GM12892 (cell line): ENCODE measurements around the gene ITGB2.
"Not testable (repeated sequence)": the region's sequence is repeated elsewhere in the genome, so short reads cannot be mapped to it uniquely, and the experiment has no call there.

ENCODE experiments used
- DNase-seq: peaks from one replicate; pipeline ENCODE4 v3.0.0; 2011; ENCODE audit not compliant: insufficient read length
- FAIRE-seq: peaks from 2 replicates; lab custom pipeline; 2011; peaks lifted over from hg19 to GRCh38; lab: Jason Lieb, UNC
- POLR2A ChIP-seq: IDR thresholded peaks from 2 replicates; pipeline ENCODE4 v1.6.1; 2011; ENCODE audit warnings: low read depth, low read length, control low read depth
- POLR2AphosphoS5 ChIP-seq: IDR thresholded peaks from 2 replicates; pipeline ENCODE4 v1.6.1; 2011; ENCODE audit warnings: low read depth, low read length, control low read depth
- TAF1 ChIP-seq: IDR thresholded peaks from 2 replicates; pipeline ENCODE4 v1.6.1; 2011; ENCODE audit warnings: low read depth, mild to moderate bottlenecking, control low read depth, low read length, borderline replicate concordance

Gene ITGB2

DNA sequence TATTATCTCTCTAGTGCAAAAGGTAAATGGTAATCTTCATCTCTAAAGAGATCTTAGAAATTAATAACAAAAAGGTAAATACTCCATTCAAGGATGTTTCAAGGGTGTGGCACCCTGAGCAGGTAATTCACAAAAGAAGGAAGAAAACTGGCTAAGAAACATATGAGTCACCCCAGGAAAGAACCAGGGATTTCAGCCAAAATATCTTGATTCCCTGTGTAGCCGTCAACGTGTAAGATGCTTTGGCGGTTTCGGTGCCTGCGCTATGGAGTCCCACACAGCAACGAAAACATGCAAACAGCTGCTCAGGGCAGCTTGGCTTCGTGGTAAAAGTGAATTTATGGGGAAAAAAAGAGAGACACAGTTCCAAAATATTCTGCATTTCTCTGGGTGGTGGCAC lies 3.7 kb downstream of the ITGB2 start:
- DNase-seq (no peak), FAIRE-seq (no peak)
- no peak for TF ChIP-seq POLR2AphosphoS5
- no peak for TF ChIP-seq POLR2A
- TF ChIP-seq TAF1, result no peak

DNA sequence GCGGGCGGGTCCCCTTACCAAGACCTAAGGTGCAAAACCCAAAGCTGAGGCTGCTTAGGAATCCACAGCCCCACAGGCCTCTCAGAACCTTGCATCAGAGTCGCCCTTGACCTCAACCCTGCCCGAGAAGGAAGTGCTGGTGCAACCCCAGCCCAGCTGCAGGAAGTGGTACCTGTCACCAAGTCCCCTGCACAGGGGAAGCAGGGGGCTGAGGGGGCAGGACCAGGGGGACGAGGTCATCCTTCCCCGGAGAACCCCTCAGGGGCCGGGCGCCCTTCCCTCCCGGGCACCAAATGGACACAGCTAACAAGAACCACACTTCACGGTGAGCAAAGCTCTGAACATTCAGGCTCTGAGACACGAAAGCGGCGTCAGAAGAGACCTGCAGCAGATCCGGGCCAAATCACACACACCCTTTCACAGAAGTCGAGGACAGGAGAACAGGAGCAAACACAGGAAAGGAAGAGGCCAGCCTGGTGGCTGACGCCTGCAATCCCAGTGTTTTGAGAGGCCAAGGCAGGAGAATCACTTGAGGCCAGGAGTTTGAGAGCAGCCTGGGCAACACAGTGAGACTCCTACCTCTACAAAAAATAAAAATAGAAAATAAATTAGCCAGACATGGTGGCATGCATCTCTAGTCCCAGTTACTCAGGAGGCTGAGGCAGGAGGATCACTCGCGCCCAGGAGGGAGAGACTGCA lies 6.4 kb downstream of the ITGB2 start:
- peak; percentile 96 for FAIRE-seq
- TF ChIP-seq TAF1 (no peak), POLR2AphosphoS5 (no peak), POLR2A (no peak)
- DNase-seq, result peak; percentile 75

DNA sequence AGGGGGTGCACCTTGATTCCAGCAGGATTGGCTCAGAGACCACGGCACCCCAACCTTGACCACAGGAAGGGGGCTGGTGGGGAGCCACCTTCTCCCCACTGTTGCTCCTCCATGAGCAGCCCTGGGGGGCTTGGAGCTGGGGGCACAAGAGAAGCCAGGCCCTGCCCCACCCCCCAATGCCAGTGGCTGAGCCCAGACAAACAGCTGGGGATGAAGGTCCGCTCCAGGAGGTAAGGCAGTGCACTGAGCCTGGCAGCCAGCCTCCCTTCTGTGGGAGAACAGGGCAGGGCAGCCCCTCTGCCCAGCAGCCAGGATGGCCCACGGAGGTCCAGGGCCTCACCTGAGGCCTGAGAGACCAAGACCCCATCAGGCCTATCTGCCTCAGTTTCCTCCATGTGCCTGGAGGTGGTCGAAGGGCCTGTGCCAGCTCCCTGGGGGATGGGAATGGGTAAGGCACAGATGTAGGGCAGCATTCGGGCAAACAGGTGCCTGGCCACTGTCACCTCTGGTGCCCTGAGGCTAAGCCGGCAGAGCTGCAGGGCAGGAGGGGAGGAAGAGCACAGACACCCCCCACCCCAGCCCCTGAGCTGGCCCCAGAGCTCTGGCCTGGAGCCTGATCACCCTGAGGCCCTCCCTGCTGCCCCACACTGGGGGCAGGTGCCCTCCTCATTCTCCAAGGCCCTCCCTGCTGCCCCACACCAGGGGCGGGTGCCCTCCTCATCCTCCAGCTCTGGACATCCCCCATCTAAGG lies 7.1 kb downstream of the ITGB2 start:
- FAIRE-seq, result no peak
- no peak for TF ChIP-seq POLR2A
- TF ChIP-seq TAF1, result no peak
- no peak for TF ChIP-seq POLR2AphosphoS5
- DNase-seq, result no peak

DNA sequence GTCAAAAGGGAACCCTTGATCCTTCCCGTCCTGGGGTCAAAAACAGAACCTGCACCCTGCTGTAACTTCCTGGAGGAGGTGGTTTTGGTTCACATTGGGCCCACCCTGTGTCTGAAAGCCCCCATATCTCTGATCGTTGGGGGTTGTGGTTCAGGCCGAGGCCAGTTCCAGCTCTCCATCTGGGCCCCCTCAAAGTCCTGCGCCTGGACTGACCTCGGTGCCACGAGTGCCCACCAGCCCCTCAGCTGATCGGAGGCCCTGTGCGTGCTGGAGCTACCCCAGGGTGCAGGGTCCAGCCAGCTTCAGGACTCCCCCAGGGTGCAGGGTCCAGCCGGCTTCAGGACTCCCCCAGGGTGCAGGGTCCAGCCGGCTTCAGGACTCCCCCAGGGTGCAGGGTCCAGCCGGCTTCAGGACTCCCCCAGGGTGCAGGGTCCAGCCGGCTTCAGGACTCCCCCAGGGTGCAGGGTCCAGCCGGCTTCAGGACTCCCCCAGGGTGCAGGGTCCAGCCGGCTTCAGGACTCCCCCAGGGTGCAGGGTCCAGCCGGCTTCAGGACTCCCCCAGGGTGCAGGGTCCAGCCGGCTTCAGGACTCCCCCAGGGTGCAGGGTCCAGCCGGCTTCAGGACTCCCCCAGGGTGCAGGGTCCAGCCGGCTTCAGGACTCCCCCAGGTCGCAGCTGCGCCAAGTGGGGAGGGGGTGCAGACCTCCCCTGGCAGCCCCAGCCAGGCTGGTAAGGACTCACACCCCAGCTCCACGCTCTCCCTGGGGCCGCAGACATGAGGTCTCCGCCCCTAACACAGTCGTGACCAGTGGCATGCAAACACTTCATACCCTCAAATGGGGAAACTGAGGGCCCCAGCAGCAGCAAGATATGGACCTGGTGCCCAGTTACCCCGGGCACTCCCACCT lies 7.9 kb downstream of the ITGB2 start:
- not testable (repeated sequence) for DNase-seq, FAIRE-seq

DNA sequence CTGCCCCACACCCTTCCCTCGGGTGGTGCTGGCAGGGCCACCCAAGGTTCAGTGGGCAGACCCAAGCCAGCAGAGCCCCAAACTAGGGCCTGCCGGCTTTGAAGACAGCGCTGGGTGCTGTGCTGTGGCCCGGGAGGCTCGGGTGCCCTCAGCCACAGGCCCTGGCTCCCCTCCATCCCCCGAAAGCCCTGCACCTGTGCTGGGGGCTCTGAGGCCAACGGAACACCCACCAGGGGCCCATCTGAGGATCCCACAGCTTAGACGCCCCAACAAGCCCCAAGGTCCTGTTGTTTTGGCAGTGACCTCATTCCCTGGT lies 8.6 kb downstream of the ITGB2 start:
- FAIRE-seq (no peak), DNase-seq (no peak)
- TF ChIP-seq POLR2A, result no peak
- TF ChIP-seq TAF1, result no peak
- no peak for TF ChIP-seq POLR2AphosphoS5

DNA sequence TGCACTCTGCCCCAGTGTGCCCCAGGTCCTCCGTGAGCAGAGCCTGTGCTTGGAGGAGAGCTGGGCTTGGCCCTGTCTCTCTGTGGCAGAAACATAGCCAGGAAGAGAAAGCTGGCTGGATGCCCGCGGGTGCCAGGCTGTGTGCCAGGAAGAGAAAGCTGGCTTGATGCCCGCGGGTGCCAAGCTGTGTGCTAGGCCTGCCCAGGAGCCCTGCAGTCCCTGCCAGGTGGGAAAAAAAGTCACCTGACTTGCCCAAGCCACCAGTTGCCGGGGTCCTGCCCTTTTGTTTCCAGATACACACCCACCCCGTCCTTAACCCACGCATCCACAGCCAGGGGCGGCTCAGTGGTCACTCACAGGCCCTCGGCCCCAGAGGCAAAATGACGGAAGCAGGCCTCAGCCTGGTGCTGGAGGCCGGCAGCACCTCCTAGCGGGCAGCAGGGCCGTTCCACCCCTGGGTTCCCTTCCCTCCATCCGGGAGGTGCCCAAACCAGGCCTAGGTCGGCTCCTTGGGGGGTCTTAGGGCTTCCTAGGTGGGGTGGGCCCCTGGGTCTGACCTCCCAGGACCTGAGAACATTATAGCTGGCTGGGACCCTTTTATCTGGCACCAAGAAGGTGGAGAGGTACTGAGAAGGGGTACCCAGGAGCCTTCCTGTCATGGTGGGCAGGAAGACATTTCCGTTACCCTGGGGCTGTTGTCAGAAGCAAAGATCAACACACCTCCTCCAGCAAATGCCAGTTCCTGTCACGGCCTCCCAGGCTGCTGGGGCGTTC lies 9.1 kb downstream of the ITGB2 start:
- FAIRE-seq, result peak; percentile 51
- DNase-seq, result peak; percentile 63
- TF ChIP-seq POLR2A (0 out of 2 replicates have a peak, but pooled peaks have one; percentile 13), POLR2AphosphoS5 (no peak)

DNA sequence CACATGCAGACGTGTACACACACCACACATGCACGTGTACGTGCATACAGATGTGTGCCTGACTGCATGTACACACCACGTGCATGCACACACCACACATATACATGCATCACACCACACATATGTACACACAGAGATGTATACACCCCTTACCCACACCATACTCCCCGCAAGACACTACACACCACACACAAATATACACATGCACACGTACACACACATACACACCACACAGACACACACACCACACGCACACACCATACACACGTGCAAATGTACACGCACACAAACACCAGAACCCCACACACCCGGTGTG lies 9.7 kb downstream of the ITGB2 start:
- FAIRE-seq (peak; percentile 53), DNase-seq (no peak)
- TF ChIP-seq TAF1 (no peak), POLR2A (no peak; the same call in 1 of the 2 replicates), POLR2AphosphoS5 (no peak)

DNA sequence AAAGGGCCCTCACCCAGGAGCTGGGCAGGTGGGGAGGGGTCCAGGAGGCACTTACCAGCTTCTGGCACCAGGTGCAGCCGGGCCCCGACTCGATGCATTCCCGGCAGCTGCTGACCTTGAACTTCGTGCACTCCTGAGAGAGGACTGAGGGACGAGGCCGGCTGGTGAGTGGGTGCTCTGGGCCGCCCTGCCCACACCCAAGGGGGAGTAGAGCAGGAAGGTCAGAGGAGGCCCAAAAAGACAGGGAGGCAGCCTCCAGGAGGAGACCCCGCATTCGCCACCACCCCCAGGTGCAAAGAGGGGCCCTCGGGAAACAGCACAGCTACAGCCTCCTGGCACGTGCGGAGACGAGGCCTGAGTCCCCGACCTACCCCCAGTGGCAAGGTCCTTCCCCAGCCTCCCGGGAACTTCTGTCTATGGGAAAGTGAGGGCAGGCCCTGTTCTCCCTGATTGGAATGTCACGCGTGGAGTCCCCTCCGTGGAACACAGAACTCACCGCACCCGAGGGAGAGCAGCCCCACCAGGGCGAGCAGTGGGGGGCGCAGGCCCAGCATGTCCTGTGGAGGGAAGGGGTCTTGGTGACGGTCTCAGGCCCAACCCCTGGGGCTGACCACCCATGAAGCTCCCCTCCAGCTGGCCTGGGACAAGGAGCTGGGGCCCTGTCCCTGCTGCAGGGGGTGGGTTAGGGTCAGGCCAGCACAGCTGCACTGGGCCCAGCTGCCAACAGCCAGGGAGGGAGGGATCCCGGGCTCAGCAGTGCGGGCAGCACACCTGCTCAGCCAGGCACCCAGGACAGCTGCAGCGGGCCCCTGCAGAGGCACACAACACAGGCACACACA lies 10.3 kb downstream of the ITGB2 start:
- FAIRE-seq, result no peak
- TF ChIP-seq TAF1 (no peak), POLR2AphosphoS5 (no peak), POLR2A (no peak)
- DNase-seq, result no peak

DNA sequence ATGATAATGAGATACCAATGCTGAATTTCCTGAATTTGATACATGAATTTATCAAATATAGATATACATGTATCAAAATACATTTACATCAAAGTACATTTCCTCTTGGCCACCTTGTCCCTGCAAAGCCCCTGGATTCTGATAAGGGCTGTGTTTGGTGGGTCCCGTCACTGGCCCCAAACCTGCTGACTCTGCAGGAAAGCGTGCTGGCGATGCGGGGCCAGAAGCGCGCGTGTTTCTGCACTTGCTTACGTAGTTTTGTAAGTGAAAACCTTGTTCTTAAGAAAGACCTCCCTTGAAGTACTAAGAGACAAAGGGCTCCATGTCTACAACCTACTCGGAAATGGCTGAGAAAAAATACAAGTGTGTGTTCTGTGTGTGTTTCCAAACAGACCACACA lies 11.0 kb downstream of the ITGB2 start:
- TF ChIP-seq POLR2A (no peak), POLR2AphosphoS5 (no peak), TAF1 (no peak)
- FAIRE-seq (no peak), DNase-seq (no peak)

DNA sequence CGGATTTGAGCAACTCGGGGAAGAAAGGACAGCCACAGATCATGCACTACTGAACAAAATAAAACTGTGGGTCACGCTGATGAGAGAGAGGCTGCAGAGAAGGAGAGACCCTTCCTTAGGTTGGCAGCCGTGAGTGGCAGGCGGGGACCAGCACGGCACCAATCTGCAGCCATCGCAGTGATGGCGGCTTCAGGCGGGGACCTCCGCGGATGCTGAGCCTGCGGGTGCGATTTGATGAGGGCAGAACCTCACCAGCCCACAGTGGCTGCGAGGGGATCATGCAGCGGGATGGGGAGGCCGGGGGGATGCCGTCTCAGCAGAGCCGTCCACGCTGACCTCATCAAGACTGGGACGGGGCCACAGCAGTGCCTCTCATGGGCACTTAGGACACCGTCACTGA lies 11.8 kb downstream of the ITGB2 start:
- DNase-seq (no peak), FAIRE-seq (no peak)
- TF ChIP-seq POLR2A (no peak), POLR2AphosphoS5 (no peak), TAF1 (no peak)
